Mesenchymal stem cell (in vitro differentiated cells and primary cell): ENCODE measurements around the gene HAO2.

Source experiments
- DNase-seq: peaks from one replicate; pipeline ENCODE4 v3.0.0-alpha.2; 2013
- H2AFZ ChIP-seq: one replicate; pipeline ENCODE4 v1.6.1; 2013; ENCODE audit warnings: low read depth, mild to moderate bottlenecking, control low read depth, inconsistent platforms, low read length, moderate library complexity
- H2AK5ac ChIP-seq: 2 replicates; pipeline ENCODE4 v1.6.1; 2013; ENCODE audit warnings: low read length, moderate library complexity, mild to moderate bottlenecking, inconsistent platforms; ENCODE audit not compliant: severe bottlenecking
- H2BK120ac ChIP-seq: one replicate; pipeline ENCODE4 v1.6.1; 2013; ENCODE audit warnings: low read depth, mild to moderate bottlenecking, inconsistent platforms, low read length, moderate library complexity
- H2BK12ac ChIP-seq, 2 experiments: one replicate each; pipeline ENCODE4 v1.6.1; 2013; ENCODE audit warnings: inconsistent platforms in 2 of 2, low read length in 2 of 2, mild to moderate bottlenecking in 2 of 2, moderate library complexity in 2 of 2, control low read depth in 1 of 2
- H2BK15ac ChIP-seq: one replicate; pipeline ENCODE4 v1.6.1; 2013; ENCODE audit warnings: mild to moderate bottlenecking, low read depth, inconsistent platforms; ENCODE audit not compliant: poor library complexity, severe bottlenecking
- H2BK5ac ChIP-seq: 2 replicates; pipeline ENCODE4 v1.6.1; 2013; ENCODE audit warnings: low read depth, mild to moderate bottlenecking, low read length, control low read depth, inconsistent platforms; ENCODE audit not compliant: poor library complexity, severe bottlenecking
- H3K14ac ChIP-seq, 2 experiments: one replicate each; pipeline ENCODE4 v1.6.1; 2013; ENCODE audit warnings: inconsistent platforms in 2 of 2, low read length in 2 of 2, control low read depth in 1 of 2, mild to moderate bottlenecking in 1 of 2, moderate library complexity in 1 of 2
- H3K18ac ChIP-seq, 2 experiments: one replicate each; pipeline ENCODE4 v1.6.1; 2013; ENCODE audit warnings: inconsistent platforms in 2 of 2, low read length in 2 of 2, control low read depth in 1 of 2, low read depth in 1 of 2, mild to moderate bottlenecking in 1 of 2
- H3K23ac ChIP-seq, 2 experiments: one replicate each; pipeline ENCODE4 v1.6.1; 2013; ENCODE audit warnings: inconsistent platforms in 2 of 2, low read length in 2 of 2, mild to moderate bottlenecking in 2 of 2, moderate library complexity in 2 of 2, control low read depth in 1 of 2
- H3K27ac ChIP-seq: 2 replicates; pipeline ENCODE4 v1.5.1; 2013; ENCODE audit warnings: mild to moderate bottlenecking, moderate library complexity, low read length, control low read depth, inconsistent platforms; ENCODE audit not compliant: poor library complexity, severe bottlenecking
- H3K27me3 ChIP-seq, 2 experiments: 2 replicates each; pipeline versions ENCODE4 v1.6.1 to v1.7.0; 2013; ENCODE audit warnings: low read length in 2 of 2, mild to moderate bottlenecking in 2 of 2, moderate library complexity in 2 of 2, control low read depth in 1 of 2, inconsistent platforms in 1 of 2; ENCODE audit not compliant: control insufficient read depth in 1 of 2, insufficient read depth in 1 of 2
- H3K36me3 ChIP-seq, 2 experiments: 2 replicates each; pipeline versions ENCODE4 v1.6.1 to v1.7.0; 2013; ENCODE audit warnings: low read length in 2 of 2, control low read depth in 1 of 2, inconsistent platforms in 1 of 2, low read depth in 1 of 2, mild to moderate bottlenecking in 1 of 2; ENCODE audit not compliant: insufficient read depth in 2 of 2, control insufficient read depth in 1 of 2
- H3K4ac ChIP-seq, 2 experiments: one replicate each; pipeline ENCODE4 v1.6.1; 2013; ENCODE audit warnings: inconsistent platforms in 2 of 2, low read length in 2 of 2, mild to moderate bottlenecking in 2 of 2, moderate library complexity in 2 of 2, control low read depth in 1 of 2, low read depth in 1 of 2
- H3K4me1 ChIP-seq: 2 replicates; pipeline ENCODE4 v1.6.1; 2013; ENCODE audit warnings: low read depth, low read length, control low read depth; ENCODE audit not compliant: control insufficient read depth, insufficient read depth
- H3K4me2 ChIP-seq: 2 replicates; pipeline ENCODE4 v1.6.1; 2013; ENCODE audit warnings: low read length, mild to moderate bottlenecking, inconsistent platforms; ENCODE audit not compliant: poor library complexity, severe bottlenecking
- H3K4me3 ChIP-seq, 2 experiments: 2 replicates each; pipeline versions ENCODE4 v1.5.1 to v1.7.0; 2013; ENCODE audit warnings: low read length in 2 of 2, mild to moderate bottlenecking in 2 of 2, control low read depth in 1 of 2, low read depth in 1 of 2; ENCODE audit not compliant: insufficient read depth in 1 of 2
- H3K79me1 ChIP-seq: replicated peaks from 2 replicates; pipeline ENCODE4 v1.6.1; 2013; ENCODE audit warnings: mild to moderate bottlenecking, control low read depth, low read length, inconsistent platforms; ENCODE audit not compliant: poor library complexity, severe bottlenecking
- H3K9ac ChIP-seq: 2 replicates; pipeline ENCODE4 v1.7.0; 2013; ENCODE audit warnings: mild to moderate bottlenecking, low read length, moderate library complexity
- H3K9me3 ChIP-seq: 2 replicates; pipeline ENCODE4 v1.7.0; 2013; ENCODE audit warnings: mild to moderate bottlenecking, low read length; ENCODE audit not compliant: control insufficient read depth
- H4K8ac ChIP-seq: one replicate; pipeline ENCODE4 v1.6.1; 2013; ENCODE audit warnings: inconsistent platforms, mild to moderate bottlenecking, low read length, moderate library complexity
- H4K91ac ChIP-seq: one replicate; pipeline ENCODE4 v1.6.1; 2013; ENCODE audit warnings: mild to moderate bottlenecking, low read length, inconsistent platforms
- WGBS: methylation state at CpG from one replicate; pipeline ENCODE4 v1.1.7; 2013; ENCODE audit warnings: mixed read lengths; 5-methylcytosine and 5-hydroxymethylcytosine counted together

The HAO2 gene

DNA sequence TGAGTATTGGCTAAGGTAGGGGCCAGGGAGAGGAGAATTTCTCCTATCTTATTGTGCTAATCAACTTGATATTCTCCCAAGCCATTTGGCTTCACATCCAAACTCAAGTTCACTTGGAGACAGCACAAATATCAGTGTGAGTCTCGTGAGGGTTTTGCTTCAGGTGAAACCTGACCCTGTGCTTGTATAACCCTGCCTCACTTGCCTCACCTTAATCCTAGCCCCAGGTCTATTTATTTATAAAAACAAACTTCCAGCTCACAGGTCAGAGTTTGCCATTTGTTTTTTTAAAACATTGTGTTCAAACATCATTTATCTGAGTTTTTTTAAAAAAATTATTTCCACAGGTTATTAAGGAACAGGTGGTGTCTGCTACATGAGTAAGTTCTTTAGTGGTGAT lies 19.9 kb downstream of the HAO2 start:
- H2AFZ ChIP-seq = no peak overlapping the region
- H3K18ac ChIP-seq = no peak overlapping the region
- no peak overlapping the region for H3K9ac ChIP-seq
- H3K4ac ChIP-seq = no peak overlapping the region
- no peak overlapping the region for H3K27ac ChIP-seq
- H3K4me3 ChIP-seq = no peak overlapping the region
- peaks cover 9 to 21% of the 10 kb centered on the region in 2 experiments for H3K27me3 ChIP-seq
- no peak for DNase-seq
- H3K4me2 ChIP-seq = no peak overlapping the region
- H2BK120ac ChIP-seq = no peak overlapping the region
- no peak overlapping the region for H3K14ac ChIP-seq
- no peak overlapping the region for H3K23ac ChIP-seq
- H3K36me3 ChIP-seq = no peaks in the 10 kb centered on the region
- H2AK5ac ChIP-seq = no peak overlapping the region
- H3K79me1 ChIP-seq = no peaks in the 10 kb centered on the region
- H4K8ac ChIP-seq = no peak overlapping the region
- no peaks in the 10 kb centered on the region for H3K9me3 ChIP-seq
- H3K4me1 ChIP-seq = no peaks in the 10 kb centered on the region
- WGBS = 50% methylated on average over 1 of the region's 1 CpG
- H2BK15ac ChIP-seq = no peak overlapping the region
- H2BK12ac ChIP-seq = no peak overlapping the region
- no peak overlapping the region for H4K91ac ChIP-seq
- no peak overlapping the region for H2BK5ac ChIP-seq

DNA sequence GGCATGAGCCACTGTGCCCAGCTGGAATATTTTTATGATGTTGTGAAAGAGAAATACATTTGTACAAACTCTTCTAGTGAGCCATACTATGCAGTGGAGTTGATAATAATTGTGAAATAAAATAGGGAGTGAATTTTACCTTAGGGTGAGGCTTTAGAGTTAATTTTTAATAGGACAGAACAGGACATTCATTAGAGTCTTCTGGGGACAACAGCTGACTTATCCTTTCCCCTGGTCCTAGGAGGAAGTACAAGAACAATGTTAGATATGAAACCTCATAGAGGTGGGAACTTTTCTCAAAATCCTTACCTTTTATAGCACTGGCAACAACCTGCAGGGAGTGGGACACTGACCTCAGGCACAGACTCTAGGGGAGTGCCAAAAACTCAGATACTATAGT lies 21.9 kb downstream of the HAO2 start:
- Histone ChIP-seq H4K8ac (no peak overlapping the region), H3K27me3 (peaks cover 5 to 16% of the 10 kb centered on the region in 2 experiments), H3K14ac (no peak overlapping the region), H2BK12ac (no peak overlapping the region), H3K23ac (no peak overlapping the region), H3K36me3 (no peaks in the 10 kb centered on the region), H2AFZ (no peak overlapping the region), H2AK5ac (no peak overlapping the region), H3K79me1 (no peaks in the 10 kb centered on the region), H2BK5ac (no peak overlapping the region), H3K4me3 (no peak overlapping the region), H4K91ac (no peak overlapping the region), H3K9me3 (no peaks in the 10 kb centered on the region), H3K27ac (no peak overlapping the region), H3K4me2 (no peak overlapping the region), H3K9ac (no peak overlapping the region), H2BK15ac (no peak overlapping the region), H2BK120ac (no peak overlapping the region), H3K4ac (no peak overlapping the region), H3K4me1 (no peaks in the 10 kb centered on the region), H3K18ac (no peak overlapping the region)
- no peak for DNase-seq

DNA sequence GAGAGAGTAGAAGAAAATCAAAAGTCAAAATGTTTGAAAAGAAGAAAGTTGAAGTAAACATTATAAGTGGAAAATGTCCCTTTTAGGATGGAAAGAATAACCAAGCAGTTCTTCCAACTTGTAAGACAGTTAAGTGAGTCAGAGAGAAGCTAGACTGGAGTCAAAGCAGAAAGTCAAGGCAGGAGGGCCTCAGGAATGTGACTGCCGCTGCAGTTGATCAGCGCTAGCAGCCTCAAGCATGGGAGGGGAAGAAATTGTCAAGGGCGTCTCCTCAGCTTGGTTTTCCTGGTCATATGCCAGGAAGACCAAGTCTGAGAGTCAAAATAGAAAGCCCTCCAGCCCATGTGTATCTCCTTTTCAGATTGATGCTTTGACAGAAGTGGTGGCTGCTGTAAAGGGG lies 23.2 kb downstream of the HAO2 start:
- Histone ChIP-seq H2BK12ac (no peak overlapping the region), H4K8ac (no peak overlapping the region), H3K4ac (no peak overlapping the region), H2BK15ac (no peak overlapping the region), H3K4me3 (no peak overlapping the region), H2AK5ac (no peak overlapping the region), H4K91ac (no peak overlapping the region), H2BK5ac (no peak overlapping the region), H3K79me1 (no peaks in the 10 kb centered on the region), H3K4me2 (no peak overlapping the region), H3K9ac (no peak overlapping the region), H3K18ac (no peak overlapping the region), H3K27ac (no peak overlapping the region), H2BK120ac (no peak overlapping the region), H3K23ac (no peak overlapping the region), H3K9me3 (no peaks in the 10 kb centered on the region), H2AFZ (no peak overlapping the region), H3K14ac (no peak overlapping the region), H3K4me1 (no peaks in the 10 kb centered on the region), H3K36me3 (no peaks in the 10 kb centered on the region), H3K27me3 (peaks cover 5 to 16% of the 10 kb centered on the region in 2 experiments)
- no peak for DNase-seq
- 89% methylated on average over 3 of the region's 3 CpGs for WGBS

DNA sequence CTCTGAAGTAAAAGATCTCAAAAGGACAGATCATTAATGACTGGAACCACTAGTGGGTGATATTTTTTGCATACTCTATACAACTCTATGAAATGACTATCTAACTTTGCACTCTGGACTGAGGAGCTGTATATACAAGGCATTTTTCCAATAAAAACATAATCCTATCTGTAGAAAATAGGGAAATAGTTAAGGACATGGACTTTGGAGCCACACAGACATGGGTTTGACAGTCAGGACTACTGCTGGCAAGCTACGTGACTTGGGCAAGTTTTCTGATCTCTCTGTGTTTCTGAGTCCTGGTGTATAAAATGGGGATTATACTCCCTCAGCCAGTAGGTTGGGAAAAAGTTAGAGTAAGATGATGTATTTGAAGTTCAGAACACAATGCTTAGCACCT lies 25.5 kb downstream of the HAO2 start:
- no peak overlapping the region for H3K4me3 ChIP-seq
- WGBS = 81% methylated on average over 1 of the region's 1 CpG
- H2BK5ac ChIP-seq = no peak overlapping the region

More for the DNA sequence above, 25.5 kb downstream of the HAO2 start:
- Histone ChIP-seq H3K9me3 (no peaks in the 10 kb centered on the region), H3K4ac (no peak overlapping the region), H2AK5ac (no peak overlapping the region), H3K27ac (no peak overlapping the region), H2BK15ac (no peak overlapping the region), H4K8ac (no peak overlapping the region), H3K14ac (no peak overlapping the region), H2BK12ac (no peak overlapping the region), H3K9ac (no peak overlapping the region), H2AFZ (no peak overlapping the region), H3K4me2 (no peak overlapping the region), H3K27me3 (peaks cover 0 to 8% of the 10 kb centered on the region in 2 experiments), H3K36me3 (no peaks in the 10 kb centered on the region), H2BK120ac (no peak overlapping the region), H3K4me1 (no peaks in the 10 kb centered on the region), H3K18ac (no peak overlapping the region), H3K23ac (no peak overlapping the region), H3K79me1 (no peaks in the 10 kb centered on the region), H4K91ac (no peak overlapping the region)
- no peak for DNase-seq
